Measurements from ENCODE around the gene STPG1. TPM values are rescaled to one million over a fixed set of nuclear protein-coding genes. Genes with fewer than 3 reads are reported as not detected.

Gene STPG1
- total and polyA plus RNA-seq, 4 donors: 2.1 to 5.7 (median 3.7) TPM

DNA sequence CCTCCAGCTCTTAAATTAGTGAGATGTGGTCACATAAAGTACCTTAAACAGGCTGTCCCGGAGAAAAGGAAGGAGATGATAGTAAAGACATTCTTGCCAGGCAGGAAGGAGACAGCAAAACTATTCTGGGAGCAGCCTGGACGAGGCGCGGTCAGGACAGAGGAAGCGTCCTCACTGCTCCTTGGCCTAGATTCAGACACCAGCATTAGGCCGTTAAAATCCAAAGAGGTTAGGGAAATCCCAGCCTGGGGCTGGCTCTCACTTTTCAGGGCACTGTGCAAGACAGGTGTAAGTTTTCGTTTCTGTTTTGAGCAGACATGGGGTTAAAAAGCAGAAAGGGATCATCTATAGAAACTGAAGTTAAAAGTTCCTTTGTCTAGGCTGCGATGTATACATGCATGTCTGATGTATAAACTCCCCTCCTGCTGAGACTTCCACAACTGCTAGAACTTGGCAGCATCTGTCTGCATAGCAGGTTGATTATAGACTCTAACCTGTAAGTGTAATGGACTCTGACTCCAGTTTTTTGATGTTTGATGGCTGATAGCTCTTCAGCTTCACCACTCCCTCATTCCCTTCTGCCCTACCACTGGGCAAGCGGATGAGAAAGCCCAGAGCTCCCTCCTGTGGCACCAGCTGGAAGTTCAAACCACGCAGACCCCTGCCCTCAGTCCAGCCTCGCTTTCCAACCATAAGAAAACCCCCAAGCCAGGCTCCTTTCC, 21.5 kb downstream of the STPG1 start:
- DNase-seq (peak in 1 of 2 donors; percentile 71), ATAC-seq (ENCODE audit: low FRiP score) (peak; percentile 86)
- intact Hi-C loops (cut with DNase I): loop anchor here (1.0 to 10.0 kb wide), 2 partner anchors 193 to 243 kb away; no protein-coding TSS in a partner anchor
- H3K27ac ChIP-seq (ENCODE audit: low read depth in 1 of 2, low read length in 2 of 2): no peak overlapping the region
- no peaks in the 10 kb centered on the region for H3K27me3 ChIP-seq (ENCODE audit: control insufficient read depth in 1 of 2, insufficient read depth in 2 of 2, low read length in 1 of 2)
- WGBS, 2 donors: 65 to 70% methylated on average over 11 of the region's 11 CpGs
- H3K4me1 ChIP-seq (ENCODE audit: control insufficient read depth in 1 of 2, insufficient read depth in 2 of 2, low read length in 2 of 2): no peaks in the 10 kb centered on the region
- no peak overlapping the region for H3K4me3 ChIP-seq (ENCODE audit: low read length in 2 of 2)
- H3K9me3 ChIP-seq (ENCODE audit: control insufficient read depth, low read length): no peaks in the 10 kb centered on the region
- no peaks in the 10 kb centered on the region for H3K36me3 ChIP-seq (ENCODE audit: control insufficient read depth in 1 of 2, insufficient read depth in 2 of 2, low read length in 1 of 2)

DNA sequence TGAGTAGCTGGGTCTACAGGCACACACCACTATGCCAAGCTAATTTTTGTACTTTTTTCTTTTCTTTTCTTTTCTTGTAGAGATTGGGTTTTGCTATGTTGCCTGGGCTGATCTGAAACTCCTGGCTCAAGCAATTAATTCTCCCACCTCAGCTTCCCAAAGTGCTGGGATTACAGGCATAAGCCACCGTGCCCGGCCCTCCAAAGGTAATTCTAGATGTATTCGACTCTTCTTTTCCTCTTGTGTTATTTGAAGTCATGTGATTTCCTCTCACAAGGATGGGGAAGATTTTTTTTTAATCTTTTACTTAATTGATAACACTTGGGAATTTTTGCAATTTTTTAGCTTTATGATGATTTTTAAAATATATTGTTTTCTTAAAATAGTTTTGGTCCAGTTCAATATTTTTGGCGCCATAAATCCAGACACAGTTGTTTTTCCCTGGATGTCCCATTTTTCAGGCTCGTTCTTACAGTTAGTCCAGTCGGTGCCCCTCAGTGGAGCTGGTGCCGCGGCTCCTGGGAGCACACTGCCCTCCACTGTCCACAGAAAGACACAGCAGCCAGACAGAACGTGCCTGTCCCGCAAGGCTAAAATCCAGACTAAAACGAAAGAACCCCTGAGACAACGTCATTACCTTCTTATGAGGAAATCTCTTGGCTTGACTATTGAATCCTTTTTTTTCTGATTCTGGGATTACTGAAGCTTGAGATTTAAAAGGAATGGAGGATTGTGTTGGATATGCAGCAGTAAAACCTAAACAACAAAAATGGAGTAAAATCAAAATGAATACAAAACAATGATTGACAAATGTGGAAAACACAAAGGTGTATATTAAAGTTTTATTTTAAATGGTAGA, 22.4 kb downstream of the STPG1 start:
- Histone ChIP-seq H3K9me3 (ENCODE audit: control insufficient read depth, low read length) (no peaks in the 10 kb centered on the region), H3K27me3 (ENCODE audit: control insufficient read depth in 1 of 2, insufficient read depth in 2 of 2, low read length in 1 of 2) (no peaks in the 10 kb centered on the region), H3K27ac (ENCODE audit: low read depth in 1 of 2, low read length in 2 of 2) (no peak overlapping the region), H3K36me3 (ENCODE audit: control insufficient read depth in 1 of 2, insufficient read depth in 2 of 2, low read length in 1 of 2) (no peaks in the 10 kb centered on the region), H3K4me3 (ENCODE audit: low read length in 2 of 2) (no peak overlapping the region), H3K4me1 (ENCODE audit: control insufficient read depth in 1 of 2, insufficient read depth in 2 of 2, low read length in 2 of 2) (no peaks in the 10 kb centered on the region)
- WGBS, 2 donors: 8 to 11% methylated on average over 12 of the region's 12 CpGs
- intact Hi-C loops (cut with DNase I): loop anchor here (1.0 to 10.0 kb wide), 2 partner anchors 192 to 244 kb away; no protein-coding TSS in a partner anchor
- ATAC-seq (ENCODE audit: low FRiP score) (peak; percentile 96), DNase-seq (peak; percentile 84 to 88)

DNA sequence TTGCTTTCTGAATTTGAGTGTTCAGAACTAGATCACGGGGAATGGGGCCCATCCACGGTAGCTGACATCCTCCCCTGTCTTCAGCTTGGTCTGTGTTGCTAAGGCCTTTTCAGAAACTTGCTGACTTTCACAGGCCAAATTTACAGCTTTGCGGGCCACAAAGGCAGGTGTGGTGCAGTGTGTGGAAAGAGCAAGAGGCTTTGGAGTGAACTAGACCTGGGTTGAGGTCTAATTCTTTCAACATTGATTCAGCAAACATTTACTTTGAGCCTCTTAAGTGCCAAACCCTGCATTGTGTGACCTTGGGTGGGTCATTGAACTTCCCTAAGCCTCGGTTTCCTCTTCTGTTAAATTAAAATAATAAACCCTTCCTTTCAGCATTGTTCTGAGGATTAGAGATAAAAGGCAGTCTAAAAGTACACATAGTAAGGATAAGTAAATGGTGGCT, 24.3 kb downstream of the STPG1 start:
- Histone ChIP-seq H3K4me3 (ENCODE audit: low read length in 2 of 2) (no peak overlapping the region), H3K27ac (ENCODE audit: low read depth in 1 of 2, low read length in 2 of 2) (no peak overlapping the region), H3K27me3 (ENCODE audit: control insufficient read depth in 1 of 2, insufficient read depth in 2 of 2, low read length in 1 of 2) (no peaks in the 10 kb centered on the region), H3K4me1 (ENCODE audit: control insufficient read depth in 1 of 2, insufficient read depth in 2 of 2, low read length in 2 of 2) (no peaks in the 10 kb centered on the region), H3K36me3 (ENCODE audit: control insufficient read depth in 1 of 2, insufficient read depth in 2 of 2, low read length in 1 of 2) (no peaks in the 10 kb centered on the region), H3K9me3 (ENCODE audit: control insufficient read depth, low read length) (no peaks in the 10 kb centered on the region)
- DNase-seq: no peak
- intact Hi-C loops (cut with DNase I): no loop called here
- ATAC-seq (ENCODE audit: low FRiP score): no peak
- 95 to 98% methylated on average over 4 of the region's 4 CpGs for WGBS, 2 donors

DNA sequence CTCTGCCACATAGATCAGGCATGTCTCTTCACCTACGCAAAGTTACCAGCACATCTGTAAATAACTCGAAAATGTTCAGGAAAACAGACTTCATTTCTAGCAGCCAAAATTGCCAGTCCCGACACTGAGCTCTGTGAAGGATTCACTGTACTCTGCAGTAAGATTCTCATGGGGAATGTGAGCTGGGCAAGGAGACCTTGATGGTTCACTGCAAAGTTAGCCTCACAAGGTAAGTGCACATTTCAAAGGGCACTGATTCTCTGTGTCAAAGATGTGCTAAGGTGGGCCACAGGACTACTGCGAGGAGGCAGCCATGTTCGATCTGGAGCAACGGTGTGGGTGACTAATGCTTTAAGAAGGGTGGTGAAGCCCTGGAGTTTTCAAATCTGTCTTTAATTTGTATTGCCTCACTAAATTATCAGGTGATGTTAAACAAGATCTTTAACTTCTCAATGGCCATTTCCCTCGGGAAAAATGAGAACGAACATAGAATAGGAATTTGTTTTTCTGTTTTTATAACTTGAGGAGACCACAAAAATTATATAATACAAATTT, 25.2 kb downstream of the STPG1 start:
- WGBS, 2 donors: 91% methylated on average over 8 of the region's 8 CpGs
- intact Hi-C loops (cut with DNase I): no loop called here
- ATAC-seq (ENCODE audit: low FRiP score): no peak

DNA sequence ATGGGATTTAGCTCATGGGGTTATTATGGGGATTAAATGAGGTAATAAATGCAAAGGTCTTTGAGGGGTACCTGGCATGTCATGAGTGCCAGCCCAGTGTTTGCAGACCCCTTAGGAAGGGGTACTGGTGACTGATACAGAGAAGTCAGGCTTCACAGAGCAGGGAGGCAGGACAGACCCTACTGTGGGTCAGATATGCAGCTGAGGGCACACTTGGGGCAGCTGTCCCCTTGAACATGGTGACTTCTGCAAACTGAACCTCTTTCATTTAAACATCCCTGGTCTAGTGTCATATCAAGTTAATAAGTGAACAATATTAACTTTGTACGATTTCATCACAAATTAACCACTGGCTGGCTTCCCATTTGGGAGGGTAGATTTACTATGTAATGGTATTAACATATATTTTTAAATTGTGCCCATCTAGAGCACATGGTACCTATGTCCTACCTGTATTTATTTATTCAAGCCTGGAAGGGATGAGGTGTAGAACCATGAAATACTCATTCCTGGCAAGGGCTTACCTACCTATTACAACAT, 25.9 kb downstream of the STPG1 start:
- intact Hi-C loops (cut with DNase I): no loop called here
- DNase-seq: no peak

More for the DNA sequence above, 25.2 kb downstream of the STPG1 start:
- Histone ChIP-seq H3K36me3 (ENCODE audit: control insufficient read depth in 1 of 2, insufficient read depth in 2 of 2, low read length in 1 of 2) (no peaks in the 10 kb centered on the region), H3K27ac (ENCODE audit: low read depth in 1 of 2, low read length in 2 of 2) (no peak overlapping the region), H3K4me3 (ENCODE audit: low read length in 2 of 2) (no peak overlapping the region), H3K4me1 (ENCODE audit: control insufficient read depth in 1 of 2, insufficient read depth in 2 of 2, low read length in 2 of 2) (no peaks in the 10 kb centered on the region), H3K9me3 (ENCODE audit: control insufficient read depth, low read length) (no peaks in the 10 kb centered on the region), H3K27me3 (ENCODE audit: control insufficient read depth in 1 of 2, insufficient read depth in 2 of 2, low read length in 1 of 2) (no peaks in the 10 kb centered on the region)
- no peak for DNase-seq

DNA sequence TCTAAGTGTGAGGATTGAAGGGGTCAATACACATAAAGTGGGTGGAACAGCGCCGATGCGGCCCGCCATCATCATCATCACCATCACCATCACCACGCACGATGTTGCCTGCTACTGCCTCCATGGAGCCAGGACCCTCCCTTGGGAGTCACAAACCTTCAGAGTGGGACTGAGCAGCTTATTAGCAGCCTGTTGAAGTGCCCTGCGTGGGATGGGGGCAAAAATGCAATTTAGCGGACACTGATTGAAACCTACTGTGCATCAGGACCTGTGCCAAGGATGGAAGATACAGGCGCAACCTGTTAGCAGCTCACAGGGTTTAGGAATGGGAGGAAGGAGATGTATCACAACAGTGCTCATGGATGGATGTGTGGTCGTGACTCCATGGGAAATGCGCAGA, 26.7 kb downstream of the STPG1 start:
- Histone ChIP-seq H3K27ac (ENCODE audit: low read depth in 1 of 2, low read length in 2 of 2) (no peak overlapping the region), H3K9me3 (ENCODE audit: control insufficient read depth, low read length) (no peaks in the 10 kb centered on the region), H3K27me3 (ENCODE audit: control insufficient read depth in 1 of 2, insufficient read depth in 2 of 2, low read length in 1 of 2) (no peaks in the 10 kb centered on the region), H3K36me3 (ENCODE audit: control insufficient read depth in 1 of 2, insufficient read depth in 2 of 2, low read length in 1 of 2) (peaks cover 0 to 2% of the 10 kb centered on the region in 2 donors), H3K4me3 (ENCODE audit: low read length in 2 of 2) (no peak overlapping the region), H3K4me1 (ENCODE audit: control insufficient read depth in 1 of 2, insufficient read depth in 2 of 2, low read length in 2 of 2) (no peaks in the 10 kb centered on the region)
- ATAC-seq (ENCODE audit: low FRiP score) (no peak), DNase-seq (no peak)
- intact Hi-C loops (cut with DNase I): no loop called here
- WGBS, 2 donors: 91 to 94% methylated on average over 11 of the region's 11 CpGs

More for the DNA sequence above, 25.9 kb downstream of the STPG1 start:
- H3K27me3 ChIP-seq (ENCODE audit: control insufficient read depth in 1 of 2, insufficient read depth in 2 of 2, low read length in 1 of 2): no peaks in the 10 kb centered on the region
- no peaks in the 10 kb centered on the region for H3K9me3 ChIP-seq (ENCODE audit: control insufficient read depth, low read length)
- H3K4me3 ChIP-seq (ENCODE audit: low read length in 2 of 2): no peak overlapping the region
- WGBS, 2 donors: 85 to 89% methylated on average over 1 of the region's 1 CpG
- ATAC-seq (ENCODE audit: low FRiP score): no peak
- no peaks in the 10 kb centered on the region for H3K4me1 ChIP-seq (ENCODE audit: control insufficient read depth in 1 of 2, insufficient read depth in 2 of 2, low read length in 2 of 2)
- no peak overlapping the region for H3K27ac ChIP-seq (ENCODE audit: low read depth in 1 of 2, low read length in 2 of 2)
- H3K36me3 ChIP-seq (ENCODE audit: control insufficient read depth in 1 of 2, insufficient read depth in 2 of 2, low read length in 1 of 2): no peaks in the 10 kb centered on the region

DNA sequence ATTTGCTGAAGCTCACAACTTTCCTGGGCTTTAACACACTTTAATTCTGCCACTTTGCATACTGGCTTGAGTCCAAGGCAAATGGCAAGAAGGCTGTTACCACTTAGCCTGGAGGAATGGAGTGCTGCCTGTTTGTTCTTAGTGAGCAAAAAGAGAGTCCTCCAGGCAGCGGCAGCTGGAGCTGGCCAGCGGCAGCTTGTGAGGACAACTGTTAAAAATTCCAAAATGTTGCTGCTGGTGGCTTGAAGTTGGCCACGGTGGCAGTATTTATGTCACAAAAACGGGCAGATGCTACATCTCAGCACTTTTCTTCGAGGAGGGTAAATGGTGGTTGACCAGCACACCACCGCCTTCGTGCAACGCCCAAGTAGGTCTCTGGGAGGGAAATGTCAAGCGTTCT, 27.3 kb downstream of the STPG1 start:
- ATAC-seq (ENCODE audit: low FRiP score): no peak
- Histone ChIP-seq H3K4me1 (ENCODE audit: control insufficient read depth in 1 of 2, insufficient read depth in 2 of 2, low read length in 2 of 2) (no peaks in the 10 kb centered on the region), H3K27me3 (ENCODE audit: control insufficient read depth in 1 of 2, insufficient read depth in 2 of 2, low read length in 1 of 2) (no peaks in the 10 kb centered on the region), H3K36me3 (ENCODE audit: control insufficient read depth in 1 of 2, insufficient read depth in 2 of 2, low read length in 1 of 2) (peaks cover 0 to 2% of the 10 kb centered on the region in 2 donors), H3K4me3 (ENCODE audit: low read length in 2 of 2) (no peak overlapping the region), H3K27ac (ENCODE audit: low read depth in 1 of 2, low read length in 2 of 2) (no peak overlapping the region), H3K9me3 (ENCODE audit: control insufficient read depth, low read length) (no peaks in the 10 kb centered on the region)
- intact Hi-C loops (cut with DNase I): no loop called here
- DNase-seq: no peak
- 76 to 79% methylated on average over 9 of the region's 9 CpGs for WGBS, 2 donors

GRCh38 chr1:24385160-24385940, 28.2 kb downstream of the STPG1 start:
- H3K27ac ChIP-seq (ENCODE audit: low read depth in 1 of 2, low read length in 2 of 2): no peak overlapping the region
- WGBS, 2 donors: 89 to 90% methylated on average over 12 of the region's 12 CpGs
- no peak overlapping the region for H3K4me3 ChIP-seq (ENCODE audit: low read length in 2 of 2)
- H3K9me3 ChIP-seq (ENCODE audit: control insufficient read depth, low read length): no peaks in the 10 kb centered on the region
- peaks cover 2 to 3% of the 10 kb centered on the region in 2 donors for H3K36me3 ChIP-seq (ENCODE audit: control insufficient read depth in 1 of 2, insufficient read depth in 2 of 2, low read length in 1 of 2)
- no peaks in the 10 kb centered on the region for H3K27me3 ChIP-seq (ENCODE audit: control insufficient read depth in 1 of 2, insufficient read depth in 2 of 2, low read length in 1 of 2)
- H3K4me1 ChIP-seq (ENCODE audit: control insufficient read depth in 1 of 2, insufficient read depth in 2 of 2, low read length in 2 of 2): no peaks in the 10 kb centered on the region
- DNase-seq (no peak), ATAC-seq (ENCODE audit: low FRiP score) (no peak)
- intact Hi-C loops (cut with DNase I): no loop called here

Data from aorta (tissue), 5 donors.